ENCODE data around the gene HOXA6. TPM values are rescaled to one million over a fixed set of nuclear protein-coding genes. Genes with fewer than 3 reads are reported as not detected.

The HOXA6 gene
- polyA plus RNA-seq, 2 of the 4 experiments (the other 2 are of a cell fraction) = 0.90 to 2.1 TPM

DNA sequence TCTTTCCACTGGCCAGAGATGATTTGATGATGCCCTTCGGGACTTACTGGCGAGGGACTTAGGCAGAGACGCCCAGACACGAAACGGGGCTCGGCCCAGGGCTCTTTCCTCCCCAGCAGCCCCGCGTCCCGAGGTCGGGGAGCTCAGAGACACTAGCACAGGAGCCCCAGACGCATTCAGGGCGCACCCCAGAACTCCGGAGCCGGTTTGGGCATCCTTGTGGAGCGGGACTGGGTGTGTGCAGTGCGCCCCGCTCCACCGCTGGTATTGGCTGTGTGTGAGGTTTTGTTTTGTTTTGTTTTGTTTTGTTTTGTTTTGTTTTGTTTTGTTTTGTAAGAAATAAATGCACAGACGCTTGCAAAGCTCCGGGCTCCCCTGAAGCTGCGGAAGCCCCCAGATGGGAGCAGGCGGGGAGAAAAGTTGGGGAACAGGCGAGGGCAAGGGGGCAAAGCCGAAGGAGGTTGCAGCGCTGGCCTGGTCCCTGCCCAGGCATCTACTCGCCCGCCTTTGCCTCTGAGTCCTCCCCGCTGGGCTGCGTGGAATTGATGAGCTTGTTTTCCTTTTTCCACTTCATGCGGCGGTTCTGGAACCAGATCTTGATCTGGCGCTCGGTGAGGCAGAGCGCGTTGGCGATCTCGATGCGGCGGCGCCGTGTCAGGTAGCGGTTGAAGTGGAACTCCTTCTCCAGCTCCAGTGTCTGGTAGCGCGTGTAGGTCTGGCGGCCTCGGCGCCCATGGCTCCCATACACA, 2.2 kb downstream of the HOXA6 start:
- Histone ChIP-seq H3K27ac (no peak overlapping the region), H3K4me3 (no peak overlapping the region), H3K4me1 (peaks cover 17% of the 10 kb centered on the region), H3K4me2 (no peak overlapping the region), H3K9me3 (no peaks in the 10 kb centered on the region)
- ChIA-PET CTCF (interaction anchor here (0.6 to 11.1 kb wide), 14 partner anchors 9 to 770 kb away, joined by 3 to 160 read pairs (median 5); partner anchors contain the start of genes HOXA4 and HOXA9), POLR2A (no interaction called here)
- FAIRE-seq (no peak), DNase-seq (ENCODE audit: low read depth in 1 of 2, low spot score in 1 of 2) (no peak), ATAC-seq (no peak)
- TF ChIP-seq CBX2 (IDR thresholded peaks at IDR 0.05; ENCODE audit: borderline replicate concordance, low read depth) (no peak), PHF8 (IDR thresholded peaks at IDR 0.05; ENCODE audit: borderline replicate concordance, low read depth) (no peak), KDM5A (IDR thresholded peaks at IDR 0.05) (no peak), TFCP2L1 (CRISPR knock-in tag; IDR thresholded peaks at IDR 0.05) (no peak), ZSCAN20 (CRISPR knock-in tag; IDR thresholded peaks at IDR 0.05) (no peak), ELK1 (IDR thresholded peaks at IDR 0.05; ENCODE audit: low read depth, low read length) (no peak), RNF2 (IDR thresholded peaks at IDR 0.05; ENCODE audit: borderline replicate concordance, low read depth) (no peak), RAD21 (conservative IDR thresholded peaks at IDR 0.05 in 1 of 2, IDR thresholded peaks at IDR 0.05 in 1 of 2) (no peak)
- 93% methylated on average over 47 of the region's 47 CpGs for WGBS (ENCODE audit: missing lambda C conversion rate)

GRCh38 chr7:27144781-27145164, 2.8 kb downstream of the HOXA6 start:
- no peak for TF ChIP-seq RARB (CRISPR knock-in tag; IDR thresholded peaks at IDR 0.05)
- no peak for TF ChIP-seq CTCF (IDR thresholded peaks at IDR 0.05)
- TF ChIP-seq CBX2 (IDR thresholded peaks at IDR 0.05; ENCODE audit: borderline replicate concordance, low read depth) = no peak
- TF ChIP-seq NR3C1 (IDR thresholded peaks at IDR 0.05) = no peak
- no peak for TF ChIP-seq EHF (CRISPR knock-in tag; IDR thresholded peaks at IDR 0.05)
- no peak for TF ChIP-seq ZNF302 (CRISPR knock-in tag; IDR thresholded peaks at IDR 0.05)
- no peak for TF ChIP-seq FOXS1 (CRISPR knock-in tag; IDR thresholded peaks at IDR 0.05)
- TF ChIP-seq, protein P1, sequence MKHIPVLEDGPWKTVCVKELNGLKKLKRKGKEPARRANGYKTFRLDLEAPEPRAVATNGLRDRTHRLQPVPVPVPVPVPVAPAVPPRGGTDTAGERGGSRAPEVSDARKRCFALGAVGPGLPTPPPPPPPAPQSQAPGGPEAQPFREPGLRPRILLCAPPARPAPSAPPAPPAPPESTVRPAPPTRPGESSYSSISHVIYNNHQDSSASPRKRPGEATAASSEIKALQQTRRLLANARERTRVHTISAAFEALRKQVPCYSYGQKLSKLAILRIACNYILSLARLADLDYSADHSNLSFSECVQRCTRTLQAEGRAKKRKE (CRISPR knock-in tag; IDR thresholded peaks at IDR 0.05; ENCODE audit: low read depth) = no peak
- TF ChIP-seq, protein P2, sequence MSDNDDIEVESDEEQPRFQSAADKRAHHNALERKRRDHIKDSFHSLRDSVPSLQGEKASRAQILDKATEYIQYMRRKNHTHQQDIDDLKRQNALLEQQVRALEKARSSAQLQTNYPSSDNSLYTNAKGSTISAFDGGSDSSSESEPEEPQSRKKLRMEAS (IDR thresholded peaks at IDR 0.05) = no peak
- TF ChIP-seq NFE2L2 (conservative IDR thresholded peaks at IDR 0.05; ENCODE audit: low read length) = no peak
- TF ChIP-seq EP300 (IDR thresholded peaks at IDR 0.05) = no peak
- Histone ChIP-seq H3K9me3 (no peaks in the 10 kb centered on the region), H3K4me3 (no peak overlapping the region), H3K4me1 (peaks cover 15% of the 10 kb centered on the region), H3K4me2 (no peak overlapping the region), H3K27ac (no peak overlapping the region)
- FAIRE-seq (no peak), DNase-seq (ENCODE audit: low read depth in 1 of 2, low spot score in 1 of 2) (no peak), ATAC-seq (no peak)
- CTCF ChIA-PET = interaction anchor here (0.6 to 11.1 kb wide), 21 partner anchors 10 to 769 kb away, joined by 3 to 160 read pairs (median 5); partner anchors contain the start of genes HOXA4, HOXA7 and HOXA9
- 95% methylated on average over 31 of the region's 31 CpGs for WGBS (ENCODE audit: missing lambda C conversion rate)
- POLR2A ChIA-PET = no interaction called here
